NB4 (cell line): ENCODE data around the gene RNF125.

ENCODE experiments used
- DNase-seq: peaks from one replicate; pipeline ENCODE4 v3.0.0; 2010; ENCODE audit warnings: low read depth
- H3K4me3 ChIP-seq: one replicate; pipeline ENCODE4 v1.5.1; 2011; ENCODE audit warnings: mild to moderate bottlenecking, low read depth, low read length, moderate library complexity
- MYC ChIP-seq: IDR thresholded peaks from 2 replicates; pipeline ENCODE4 v1.6.1; 2011; ENCODE audit warnings: low read depth, low read length
- POLR2A ChIP-seq: IDR thresholded peaks from 2 replicates; pipeline ENCODE4 v1.6.1; 2011; ENCODE audit warnings: mild to moderate bottlenecking; ENCODE audit not compliant: insufficient read length; ENCODE audit errors: extremely low read depth
- TF ChIP-seq, protein P1 (sequence below): IDR thresholded peaks from 2 replicates; pipeline ENCODE4 v1.6.1; 2011; ENCODE audit warnings: low read depth, low read length
- TF ChIP-seq, protein P2 (sequence below): IDR thresholded peaks from one replicate; pipeline ENCODE4 v1.5.1; 2012; ENCODE audit warnings: low read depth, low read length

The RNF125 gene

GRCh38 chr18:32067375-32068167 lies 48.9 kb downstream of the RNF125 start:
- no peak overlapping the region for H3K4me3 ChIP-seq
- TF ChIP-seq MYC (no peak), POLR2A (no peak)
- TF ChIP-seq, protein P1, sequence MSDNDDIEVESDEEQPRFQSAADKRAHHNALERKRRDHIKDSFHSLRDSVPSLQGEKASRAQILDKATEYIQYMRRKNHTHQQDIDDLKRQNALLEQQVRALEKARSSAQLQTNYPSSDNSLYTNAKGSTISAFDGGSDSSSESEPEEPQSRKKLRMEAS = no peak
- TF ChIP-seq, protein P2, sequence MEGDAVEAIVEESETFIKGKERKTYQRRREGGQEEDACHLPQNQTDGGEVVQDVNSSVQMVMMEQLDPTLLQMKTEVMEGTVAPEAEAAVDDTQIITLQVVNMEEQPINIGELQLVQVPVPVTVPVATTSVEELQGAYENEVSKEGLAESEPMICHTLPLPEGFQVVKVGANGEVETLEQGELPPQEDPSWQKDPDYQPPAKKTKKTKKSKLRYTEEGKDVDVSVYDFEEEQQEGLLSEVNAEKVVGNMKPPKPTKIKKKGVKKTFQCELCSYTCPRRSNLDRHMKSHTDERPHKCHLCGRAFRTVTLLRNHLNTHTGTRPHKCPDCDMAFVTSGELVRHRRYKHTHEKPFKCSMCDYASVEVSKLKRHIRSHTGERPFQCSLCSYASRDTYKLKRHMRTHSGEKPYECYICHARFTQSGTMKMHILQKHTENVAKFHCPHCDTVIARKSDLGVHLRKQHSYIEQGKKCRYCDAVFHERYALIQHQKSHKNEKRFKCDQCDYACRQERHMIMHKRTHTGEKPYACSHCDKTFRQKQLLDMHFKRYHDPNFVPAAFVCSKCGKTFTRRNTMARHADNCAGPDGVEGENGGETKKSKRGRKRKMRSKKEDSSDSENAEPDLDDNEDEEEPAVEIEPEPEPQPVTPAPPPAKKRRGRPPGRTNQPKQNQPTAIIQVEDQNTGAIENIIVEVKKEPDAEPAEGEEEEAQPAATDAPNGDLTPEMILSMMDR = no peak
- no peak for DNase-seq

- TF ChIP-seq, protein P1 = no peak
- TF ChIP-seq, protein P2 = peak; percentile 39
- DNase-seq = peak; percentile 50
- H3K4me3 ChIP-seq = no peak overlapping the region
Observed at GRCh38 chr18:32072321-32072720, 53.7 kb downstream of the RNF125 start.

DNA sequence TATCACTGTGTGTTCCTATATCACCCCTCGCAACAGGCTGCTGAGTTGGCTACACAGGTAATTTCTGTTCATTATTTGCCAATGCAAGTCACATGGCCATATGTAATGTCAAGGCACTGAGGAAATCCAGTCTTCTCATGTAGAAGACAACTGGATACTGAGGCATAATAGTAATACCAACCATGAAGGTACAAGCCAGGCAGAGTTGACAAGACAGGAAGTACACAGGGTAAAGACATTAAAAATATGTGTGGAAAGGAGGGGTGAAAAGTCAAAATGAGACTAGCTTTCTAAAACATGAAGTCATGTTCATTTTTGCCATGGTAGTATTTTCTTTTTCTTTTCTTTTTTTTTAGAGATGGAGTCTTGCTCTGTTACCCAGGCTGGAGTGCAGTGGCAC lies 55.6 kb downstream of the RNF125 start:
- H3K4me3 ChIP-seq = no peak overlapping the region
- TF ChIP-seq, protein P2 = no peak
- no peak for TF ChIP-seq POLR2A
- TF ChIP-seq, protein P1 = no peak
- TF ChIP-seq MYC = no peak
- no peak for DNase-seq

- no peak for DNase-seq
- TF ChIP-seq POLR2A = no peak
- no peak for TF ChIP-seq MYC
- TF ChIP-seq, protein P1 = no peak
- TF ChIP-seq, protein P2 = no peak
- no peak overlapping the region for H3K4me3 ChIP-seq
Observed at GRCh38 chr18:32078845-32079244, 60.2 kb downstream of the RNF125 start.

DNA sequence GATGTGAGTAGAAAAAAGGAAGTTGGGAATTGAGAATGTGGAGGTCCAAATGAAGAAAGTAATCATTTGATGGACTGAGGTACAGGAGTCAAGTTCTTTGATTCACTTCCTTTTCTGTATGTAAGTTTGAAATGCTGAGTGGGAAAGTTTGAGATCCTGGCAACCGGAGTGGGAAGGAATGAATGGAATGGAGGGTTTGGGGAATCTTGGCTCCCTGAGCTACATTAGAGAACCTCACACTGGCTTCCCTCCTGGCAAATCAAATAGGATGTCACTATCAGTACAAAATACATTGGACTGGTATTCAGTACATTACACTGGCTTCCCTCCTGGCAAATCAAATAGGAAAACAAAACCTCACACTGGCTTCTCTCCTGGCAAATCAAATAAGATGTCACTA lies 63.3 kb downstream of the RNF125 start:
- TF ChIP-seq MYC (no peak), POLR2A (no peak)
- TF ChIP-seq, protein P1 = no peak
- TF ChIP-seq, protein P2 = no peak
- no peak overlapping the region for H3K4me3 ChIP-seq
- DNase-seq = no peak
